Measurements from ENCODE around the gene ADISSP. TPM values are rescaled to one million over a fixed set of nuclear protein-coding genes. Genes with fewer than 3 reads are reported as not detected.
A peak's percentile ranks its signal among the peaks of the same experiment; 100 is the strongest.

ADISSP gene
- total RNA-seq, 3 donors from 2014 or later: 12.3 to 29.3 (median 15.7) TPM

DNA sequence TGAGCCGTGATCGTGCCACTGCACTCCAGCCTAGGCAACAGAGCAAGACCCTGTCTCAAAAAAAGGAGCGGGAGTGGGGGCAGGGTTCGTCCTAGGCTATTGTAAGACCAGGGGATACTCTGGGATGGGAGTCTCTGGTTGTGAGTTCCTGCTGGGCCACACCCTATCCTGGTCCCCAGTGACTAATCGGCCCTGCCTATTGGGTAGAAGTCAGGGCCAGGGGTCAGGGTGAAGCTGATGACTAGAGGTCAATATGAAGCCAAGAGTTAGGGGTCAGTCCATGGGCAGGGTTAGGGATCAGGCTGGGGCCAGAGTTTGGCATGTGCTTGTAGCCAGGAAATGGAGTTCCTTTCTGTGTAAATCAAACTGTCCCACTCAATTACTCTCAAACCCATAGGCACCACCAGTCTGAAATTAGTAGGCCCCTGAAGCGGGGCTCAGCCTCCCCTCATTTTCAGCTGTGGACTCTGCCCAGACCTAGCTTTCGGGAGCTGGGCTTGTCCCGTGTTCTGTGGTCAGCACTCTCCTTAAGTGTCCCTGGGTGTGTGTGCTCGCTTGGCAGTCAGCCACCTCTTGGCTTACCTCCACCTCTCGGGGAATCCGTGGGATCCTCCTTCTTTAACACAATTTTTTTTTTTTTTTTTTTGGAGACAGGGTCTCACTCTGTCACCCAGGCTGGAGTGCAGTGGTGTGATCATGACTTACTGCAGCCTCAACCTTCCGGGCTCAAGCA is 33.3 kb downstream of the ADISSP start:
- no peak for TF ChIP-seq POLR2AphosphoS5 (IDR thresholded peaks at IDR 0.05)
- TF ChIP-seq, protein P1, sequence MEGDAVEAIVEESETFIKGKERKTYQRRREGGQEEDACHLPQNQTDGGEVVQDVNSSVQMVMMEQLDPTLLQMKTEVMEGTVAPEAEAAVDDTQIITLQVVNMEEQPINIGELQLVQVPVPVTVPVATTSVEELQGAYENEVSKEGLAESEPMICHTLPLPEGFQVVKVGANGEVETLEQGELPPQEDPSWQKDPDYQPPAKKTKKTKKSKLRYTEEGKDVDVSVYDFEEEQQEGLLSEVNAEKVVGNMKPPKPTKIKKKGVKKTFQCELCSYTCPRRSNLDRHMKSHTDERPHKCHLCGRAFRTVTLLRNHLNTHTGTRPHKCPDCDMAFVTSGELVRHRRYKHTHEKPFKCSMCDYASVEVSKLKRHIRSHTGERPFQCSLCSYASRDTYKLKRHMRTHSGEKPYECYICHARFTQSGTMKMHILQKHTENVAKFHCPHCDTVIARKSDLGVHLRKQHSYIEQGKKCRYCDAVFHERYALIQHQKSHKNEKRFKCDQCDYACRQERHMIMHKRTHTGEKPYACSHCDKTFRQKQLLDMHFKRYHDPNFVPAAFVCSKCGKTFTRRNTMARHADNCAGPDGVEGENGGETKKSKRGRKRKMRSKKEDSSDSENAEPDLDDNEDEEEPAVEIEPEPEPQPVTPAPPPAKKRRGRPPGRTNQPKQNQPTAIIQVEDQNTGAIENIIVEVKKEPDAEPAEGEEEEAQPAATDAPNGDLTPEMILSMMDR (IDR thresholded peaks at IDR 0.05): no peak
- no peak for TF ChIP-seq POLR2A (IDR thresholded peaks at IDR 0.05)
- DNase-seq (ENCODE audit: low spot score in 2 of 2): peak in 1 of 2 donors; percentile 67
- intact Hi-C loops (cut with DNase I; ENCODE audit: low total_unique reads): no loop called here
- no peaks in the 10 kb centered on the region for H3K9me3 ChIP-seq
- no peaks in the 10 kb centered on the region for H3K36me3 ChIP-seq
- peaks cover 0 to 9% of the 10 kb centered on the region in 2 donors for H3K27me3 ChIP-seq
- peaks cover 0 to 2% of the 10 kb centered on the region in 2 donors for H3K4me1 ChIP-seq
- H3K27ac ChIP-seq: peak overlapping the region in 1 of 2 donors; percentile 94
- peak overlapping the region; percentile 47 to 72 (median 51) for H3K4me3 ChIP-seq

DNA sequence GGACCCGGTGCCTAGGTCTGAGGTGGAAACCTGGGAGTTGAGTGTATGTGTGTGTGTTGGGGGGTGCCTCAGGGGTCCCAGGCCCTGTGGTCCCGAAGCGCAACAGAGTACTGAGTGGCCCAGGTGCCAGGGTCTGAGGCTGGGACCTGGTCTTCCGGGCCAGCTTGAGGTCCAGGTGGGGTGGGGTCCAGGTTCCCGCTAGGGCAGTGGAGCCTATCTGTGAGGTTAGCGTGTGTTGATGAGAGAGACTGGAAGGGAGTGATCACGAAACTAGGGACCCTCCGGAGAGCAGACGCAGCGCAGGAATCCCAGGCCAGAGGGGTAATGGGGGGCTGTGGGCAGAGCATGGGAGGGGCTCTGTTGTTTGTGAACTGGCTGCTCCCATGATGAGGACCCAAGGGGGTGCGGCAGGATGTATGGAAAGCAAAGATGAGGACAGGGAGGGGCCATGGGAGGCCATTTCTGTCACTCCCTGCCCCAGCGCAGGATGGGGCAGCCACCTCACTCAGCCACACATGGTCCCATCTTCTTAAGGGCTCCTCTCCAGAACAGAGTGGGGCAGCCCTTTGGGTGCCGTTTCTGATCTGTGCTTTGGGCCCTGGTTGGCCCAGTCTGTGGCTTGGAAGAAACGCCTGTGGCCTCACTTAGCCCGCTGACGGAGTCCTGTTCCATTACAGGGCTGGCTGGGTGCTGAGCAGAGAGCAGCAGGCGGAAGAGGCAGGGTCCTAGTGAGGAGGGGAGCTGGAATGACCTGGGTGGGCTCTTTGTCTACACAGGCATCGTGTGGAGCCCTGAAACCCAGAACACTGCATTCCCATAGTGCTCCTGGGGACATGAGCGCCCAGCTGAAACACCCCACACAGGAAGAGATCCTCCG is 34.2 kb downstream of the ADISSP start:
- H3K36me3 ChIP-seq: no peaks in the 10 kb centered on the region
- DNase-seq (ENCODE audit: low spot score in 2 of 2): no peak
- no peaks in the 10 kb centered on the region for H3K4me1 ChIP-seq
- H3K4me3 ChIP-seq: peak overlapping the region; percentile 47 to 72 (median 51)
- H3K9me3 ChIP-seq: no peaks in the 10 kb centered on the region
- H3K27me3 ChIP-seq: peaks cover 0 to 9% of the 10 kb centered on the region in 2 donors
- peak overlapping the region; percentile 65 to 94 for H3K27ac ChIP-seq
- intact Hi-C loops (cut with DNase I; ENCODE audit: low total_unique reads): no loop called here
- TF ChIP-seq POLR2AphosphoS5 (IDR thresholded peaks at IDR 0.05) (no peak), POLR2A (IDR thresholded peaks at IDR 0.05) (no peak)
- TF ChIP-seq, protein P1 (IDR thresholded peaks at IDR 0.05): no peak

DNA sequence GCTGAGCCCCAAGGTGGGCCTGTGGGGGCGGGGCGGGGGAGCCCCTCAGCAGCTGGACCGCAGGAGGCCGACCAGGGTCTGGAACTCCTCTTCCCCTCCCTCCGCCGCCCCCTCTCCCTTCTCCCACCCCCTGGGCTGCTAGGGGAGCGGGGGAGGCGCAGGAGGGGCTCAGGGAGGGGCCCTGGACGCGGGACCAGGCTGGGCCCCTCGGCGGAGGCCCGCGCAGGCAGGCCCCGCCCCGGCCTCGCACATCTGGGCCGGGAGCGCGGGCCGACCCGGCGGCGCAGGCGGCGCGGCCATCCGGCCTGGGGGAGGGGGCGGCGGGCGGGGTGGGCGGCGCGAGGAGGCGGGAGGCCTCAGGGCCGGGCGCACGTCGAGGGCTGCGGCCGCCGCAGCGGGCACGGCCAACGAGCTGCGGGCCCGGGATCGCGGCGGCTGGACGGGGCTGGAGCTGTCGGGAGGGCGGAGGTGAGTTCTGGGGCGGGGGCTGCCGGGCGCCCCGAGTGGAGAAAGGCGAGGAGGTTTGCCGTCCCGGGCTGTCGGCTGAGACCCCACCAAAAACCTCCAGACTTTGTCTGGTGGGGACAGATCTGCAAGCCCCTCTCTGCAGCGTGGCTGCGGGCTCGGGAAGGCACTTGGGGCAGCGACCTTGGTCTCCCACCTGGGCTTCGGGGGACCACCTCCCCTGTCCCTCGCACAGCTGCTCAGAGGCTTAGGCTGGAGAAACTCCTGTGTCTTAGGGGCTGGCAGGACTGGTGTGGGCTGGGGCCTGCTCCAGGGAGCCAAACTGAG is 35.0 kb downstream of the ADISSP start, which contains the start of gene HSPA12B:
Gene HSPA12B, plus strand, starts transcription at position 359 of the 792 bp plus-strand sequence. CDS start 5,990 bp downstream, outside the sequence.
- H3K4me3 ChIP-seq: peak within 1 kb of the TSS; percentile 47 to 72 (median 51)
- DNase-seq (ENCODE audit: low spot score in 2 of 2): no peak

DNA sequence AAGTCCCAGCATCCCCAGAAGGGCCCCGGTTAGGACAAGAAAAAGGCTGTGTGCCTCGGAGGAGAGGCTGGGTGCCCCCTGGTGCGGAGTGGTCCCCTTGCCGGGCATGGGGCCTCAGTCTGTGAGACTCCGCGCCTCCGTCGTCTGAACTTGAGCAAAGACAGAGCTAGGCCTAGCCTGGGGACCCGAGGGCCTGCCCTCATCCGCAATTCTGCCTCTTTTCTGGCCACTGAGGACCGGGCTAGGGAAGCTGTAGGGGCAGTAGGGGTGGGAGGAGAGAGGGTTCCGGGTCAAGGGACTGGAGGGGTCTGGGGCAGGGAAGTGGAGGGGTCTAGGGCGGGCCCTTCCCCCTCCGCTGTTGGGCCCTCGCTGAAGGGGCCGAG is 35.6 kb downstream of the ADISSP start:
- TF ChIP-seq, protein P1 (IDR thresholded peaks at IDR 0.05): no peak
- TF ChIP-seq POLR2AphosphoS5 (IDR thresholded peaks at IDR 0.05) (no peak), POLR2A (IDR thresholded peaks at IDR 0.05) (no peak)
- peaks cover 0 to 9% of the 10 kb centered on the region in 2 donors for H3K27me3 ChIP-seq
- no peaks in the 10 kb centered on the region for H3K9me3 ChIP-seq
- DNase-seq (ENCODE audit: low spot score in 2 of 2): no peak
- peak overlapping the region; percentile 47 to 72 (median 51) for H3K4me3 ChIP-seq
- H3K4me1 ChIP-seq: no peaks in the 10 kb centered on the region
- intact Hi-C loops (cut with DNase I; ENCODE audit: low total_unique reads): no loop called here
- H3K27ac ChIP-seq: peak overlapping the region; percentile 81 to 94
- no peaks in the 10 kb centered on the region for H3K36me3 ChIP-seq

More for the DNA sequence above, 35.0 kb downstream of the ADISSP start, which contains the start of gene HSPA12B:
- peaks cover 0 to 9% of the 10 kb centered on the region in 2 donors for H3K27me3 ChIP-seq
- no peaks in the 10 kb centered on the region for H3K36me3 ChIP-seq
- intact Hi-C loops (cut with DNase I; ENCODE audit: low total_unique reads): no loop called here
- no peaks in the 10 kb centered on the region for H3K4me1 ChIP-seq
- peak within 1 kb of the TSS; percentile 81 to 94 for H3K27ac ChIP-seq
- H3K9me3 ChIP-seq: no peaks in the 10 kb centered on the region
- TF ChIP-seq POLR2AphosphoS5 (IDR thresholded peaks at IDR 0.05) (no peak), POLR2A (IDR thresholded peaks at IDR 0.05) (no peak)
- TF ChIP-seq, protein P1 (IDR thresholded peaks at IDR 0.05): no peak
